Measurements from ENCODE around the gene GC.
"Not testable (repeated sequence)": the region's sequence is repeated elsewhere in the genome, so short reads cannot be mapped to it uniquely, and the experiment has no call there.

GC gene

DNA sequence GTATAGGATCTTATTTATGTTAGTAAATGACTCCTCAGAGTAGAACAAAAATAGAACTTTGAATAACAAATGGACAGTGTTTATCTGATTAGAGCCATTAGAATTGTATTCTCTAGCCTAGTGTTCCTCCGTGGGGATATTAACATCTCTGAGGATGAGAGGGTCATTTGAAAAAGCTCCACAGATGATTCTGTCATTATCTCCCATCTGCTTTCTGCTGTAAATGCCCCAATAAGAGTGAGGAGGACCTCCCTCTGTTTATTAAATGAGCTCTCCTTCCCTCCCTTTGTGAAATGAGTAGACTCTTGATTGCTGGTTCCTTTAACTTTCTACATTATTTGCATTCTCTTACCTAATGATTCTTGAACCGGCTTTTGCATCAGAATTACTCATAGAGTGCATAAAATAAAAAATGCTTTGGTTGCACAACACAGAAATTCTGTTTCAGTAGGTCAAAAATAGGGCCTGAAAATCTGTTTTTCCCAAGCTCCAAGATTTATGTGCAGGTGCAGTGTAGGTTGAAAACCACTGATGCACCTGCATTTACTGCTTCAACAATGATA is 18.0 kb downstream of the GC start:
- DNase-seq, result no peak

DNA sequence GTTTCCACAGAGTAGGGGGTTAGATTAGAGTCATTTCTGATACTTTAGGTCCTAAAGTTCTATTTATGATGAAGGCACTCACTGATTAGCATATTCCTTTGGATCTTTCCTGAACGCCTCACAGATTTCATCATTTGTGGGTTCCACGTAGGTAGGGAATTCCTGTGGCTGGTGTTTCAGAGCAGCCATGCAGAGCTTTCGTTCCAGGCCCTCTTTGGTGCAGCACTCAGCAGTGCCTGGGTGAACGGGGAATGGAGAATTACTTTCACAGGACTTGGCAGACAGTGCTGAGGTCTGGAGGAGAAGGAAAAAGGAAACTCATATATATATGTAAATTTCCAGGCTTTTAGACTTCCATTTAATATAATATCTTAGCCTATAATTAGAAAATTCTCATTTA is 18.5 kb downstream of the GC start:
- no peak for DNase-seq

DNA sequence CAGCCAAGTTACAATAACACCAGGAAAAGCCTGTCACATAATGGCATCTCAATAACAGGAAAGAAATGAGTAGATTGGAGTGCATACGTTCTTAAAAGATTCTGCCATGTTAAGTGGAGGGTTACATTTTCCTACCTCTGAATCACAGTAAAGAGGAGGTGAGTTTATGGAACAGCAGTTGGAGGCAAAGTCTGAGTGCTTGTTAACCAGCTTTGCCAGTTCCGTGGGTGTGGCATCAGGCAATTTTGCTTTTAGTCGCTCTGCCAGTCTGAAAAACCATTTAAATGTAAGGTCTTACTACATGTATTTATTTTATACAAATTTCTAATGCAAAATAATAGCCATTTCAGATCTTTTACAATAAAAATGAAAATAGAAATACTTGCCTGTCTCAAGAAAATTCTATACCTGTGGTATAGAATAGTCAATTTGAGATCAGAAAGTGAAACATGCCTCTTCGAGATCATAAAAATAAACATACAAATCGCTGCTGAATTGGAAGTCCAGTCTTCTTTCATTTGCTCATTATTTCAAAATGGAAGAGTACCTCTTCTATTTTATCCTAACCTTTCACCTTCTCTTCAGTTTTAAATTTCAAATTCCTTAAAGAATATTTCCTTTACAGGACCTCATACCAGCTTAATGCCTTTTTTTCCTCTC is 31.4 kb downstream of the GC start:
- DNase-seq, result no peak

DNA sequence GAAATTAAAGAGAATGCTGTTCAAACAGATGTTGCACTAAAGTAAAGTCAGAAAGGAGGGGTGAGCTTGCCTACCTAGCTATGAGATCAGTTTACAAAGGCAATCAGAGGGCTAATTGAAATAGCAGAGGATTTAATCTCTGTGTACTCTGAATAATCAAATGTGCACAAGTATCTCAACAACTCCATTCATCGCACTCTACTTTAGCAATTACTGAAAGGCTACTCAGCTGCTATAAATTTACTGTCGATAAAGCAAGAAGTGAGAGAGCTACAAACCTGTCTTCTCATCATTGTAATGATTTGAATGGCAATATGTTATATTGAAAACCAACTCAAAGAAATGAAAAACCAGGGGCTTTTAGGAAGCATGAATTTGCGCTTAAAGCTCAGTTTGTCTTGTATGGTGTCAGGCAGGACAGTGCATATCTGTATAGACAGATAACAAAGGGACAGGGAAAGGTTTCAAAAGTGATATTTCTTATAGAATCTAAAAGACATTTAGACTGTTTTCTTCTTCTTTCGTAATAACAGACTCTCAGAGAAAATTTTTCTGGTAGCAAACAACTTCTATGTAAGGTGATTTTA is 34.8 kb downstream of the GC start:
- no peak for DNase-seq

DNA sequence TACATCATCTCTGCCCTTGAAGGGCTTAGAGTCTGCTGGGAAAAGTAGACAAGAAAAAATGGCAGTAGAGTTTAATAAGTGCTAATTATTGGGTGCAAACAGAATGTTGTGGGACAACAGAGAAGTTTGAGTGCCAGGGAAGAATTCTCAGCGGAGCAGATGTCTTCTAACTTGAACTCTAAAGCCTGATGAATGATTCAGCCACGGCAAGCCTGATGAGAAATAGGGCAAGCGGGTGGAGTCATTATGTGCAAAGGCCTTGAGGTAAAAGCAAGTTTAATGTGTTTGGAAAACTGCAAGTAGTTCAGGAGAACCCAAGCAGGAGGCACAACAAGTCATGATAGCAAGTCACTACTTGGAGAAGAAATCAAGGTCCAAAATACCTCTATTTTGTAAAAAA is 37.5 kb downstream of the GC start:
- DNase-seq, result no peak

DNA sequence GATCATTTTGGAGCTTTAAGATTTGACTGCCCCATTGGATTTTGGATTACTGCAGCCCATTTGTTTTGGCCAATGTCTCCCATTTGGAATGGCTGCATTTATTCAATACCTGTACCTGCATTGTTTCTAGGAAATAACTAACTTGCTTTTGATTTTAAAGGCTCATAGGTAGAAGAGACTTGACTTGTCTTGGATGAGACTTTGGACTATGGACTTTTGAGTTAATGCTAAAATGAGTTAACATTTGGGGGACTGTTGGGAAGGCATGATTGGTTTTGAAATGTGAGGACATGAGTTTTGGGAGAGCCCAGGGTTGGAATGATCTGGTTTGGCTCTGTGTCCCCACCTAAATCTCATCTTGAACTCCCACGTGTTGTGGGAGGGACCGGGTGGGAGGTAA is 45.1 kb downstream of the GC start:
- DNase-seq, result not testable (repeated sequence)

DNA sequence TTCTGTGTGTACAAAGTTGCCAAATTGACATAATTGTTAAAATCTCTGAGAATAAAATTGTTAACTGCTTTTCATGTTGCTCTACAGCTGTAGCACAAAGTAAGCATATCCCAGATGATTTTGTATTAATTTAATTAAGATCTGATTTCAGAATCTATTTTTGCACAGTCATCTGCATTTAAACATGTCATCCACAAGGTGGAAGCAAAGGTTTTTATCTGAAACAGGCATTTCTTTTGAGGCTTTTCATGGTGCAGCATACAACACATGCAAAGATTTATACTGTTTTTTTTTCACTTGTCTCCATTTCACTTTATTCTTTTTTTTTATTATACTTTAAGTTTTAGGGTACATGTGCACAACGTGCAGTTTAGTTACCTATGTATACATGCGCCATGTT is 51.2 kb downstream of the GC start:
- peak in 1 of 2 experiments; percentile 2 for DNase-seq

DNA sequence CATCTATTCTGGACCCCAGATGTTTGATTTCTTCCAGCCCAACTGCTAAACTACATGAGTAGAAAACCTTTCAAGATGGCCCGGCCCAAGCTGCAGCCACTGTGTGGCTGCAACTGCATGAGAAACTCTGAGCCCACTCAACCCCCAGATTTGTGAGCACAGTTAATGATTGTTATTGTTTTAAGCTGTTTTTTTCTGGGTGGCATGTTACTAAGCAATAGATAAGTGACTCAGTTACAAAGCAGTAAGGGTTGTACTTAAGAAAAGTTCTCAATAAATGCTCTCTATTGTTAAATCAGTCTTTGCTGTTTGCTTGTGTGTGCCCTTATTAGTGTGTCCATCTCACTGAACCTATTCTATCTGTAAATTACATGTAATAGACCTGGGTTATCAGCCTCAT is 51.8 kb downstream of the GC start:
- no peak for DNase-seq

DNA sequence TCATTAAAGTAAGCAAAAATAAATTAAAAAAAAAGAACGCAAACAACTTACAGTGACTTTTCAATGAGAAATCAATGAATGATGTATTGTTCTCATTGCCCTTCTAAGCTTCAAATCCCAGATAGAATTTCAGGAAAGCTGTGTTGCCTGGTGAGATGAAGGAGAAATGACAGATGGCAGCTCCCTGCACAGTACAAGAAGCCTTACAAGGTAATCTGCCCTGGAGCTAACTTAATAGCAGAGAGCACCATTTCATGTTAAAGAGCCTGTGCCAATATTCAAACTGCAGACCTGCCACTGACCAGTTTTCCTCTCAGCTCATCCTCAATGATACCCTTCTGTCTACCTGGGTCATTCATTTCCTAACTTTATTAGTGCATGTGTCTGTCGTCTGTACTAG is 54.0 kb downstream of the GC start:
- no peak for DNase-seq

DNA sequence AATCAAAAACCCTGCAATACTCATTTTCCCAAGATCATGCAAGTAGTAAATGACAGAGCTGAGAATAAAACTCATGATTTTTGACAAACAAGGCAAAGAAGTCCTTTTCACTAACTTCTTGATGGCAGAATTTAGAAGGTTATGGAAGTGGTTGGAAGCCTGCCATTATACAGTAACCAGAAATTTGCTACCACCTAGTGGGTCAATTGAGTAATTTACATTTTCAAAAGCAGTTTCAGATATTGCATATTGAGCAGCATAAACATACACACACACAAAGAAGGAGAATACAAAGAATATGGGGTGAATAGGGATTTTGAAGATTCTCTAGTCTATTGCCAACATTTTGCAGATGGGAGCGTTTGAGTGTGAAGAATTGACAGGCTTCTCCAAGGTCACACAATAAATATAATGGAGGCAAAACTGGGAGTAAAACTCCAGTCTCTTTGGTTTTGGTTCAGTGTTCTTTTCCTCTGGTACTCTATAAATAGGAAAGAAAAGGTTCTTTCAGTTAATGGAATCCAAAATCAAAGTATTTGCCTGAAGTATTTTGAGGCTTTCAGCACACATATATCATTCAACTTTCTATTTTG is 70.2 kb downstream of the GC start:
- peak; percentile 24 to 28 for DNase-seq

DNA sequence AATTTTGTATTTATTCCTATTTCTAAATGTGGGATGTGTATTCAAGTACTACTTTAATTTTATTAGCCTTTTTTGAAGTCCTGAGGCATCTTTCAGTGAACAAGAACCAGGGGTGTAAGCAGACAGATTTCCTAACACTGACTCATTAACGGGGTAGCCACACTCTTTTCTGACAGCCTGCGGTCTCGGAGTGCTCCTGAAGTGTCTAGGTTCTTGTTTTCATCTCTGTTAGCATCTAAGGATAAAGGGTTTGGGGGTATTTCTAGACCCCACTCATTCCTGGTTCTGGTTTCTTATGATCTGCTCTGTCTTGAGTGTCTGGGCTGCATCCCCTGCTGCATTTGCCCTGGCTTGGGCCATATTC is 71.9 kb downstream of the GC start:
- no peak for DNase-seq

DNA sequence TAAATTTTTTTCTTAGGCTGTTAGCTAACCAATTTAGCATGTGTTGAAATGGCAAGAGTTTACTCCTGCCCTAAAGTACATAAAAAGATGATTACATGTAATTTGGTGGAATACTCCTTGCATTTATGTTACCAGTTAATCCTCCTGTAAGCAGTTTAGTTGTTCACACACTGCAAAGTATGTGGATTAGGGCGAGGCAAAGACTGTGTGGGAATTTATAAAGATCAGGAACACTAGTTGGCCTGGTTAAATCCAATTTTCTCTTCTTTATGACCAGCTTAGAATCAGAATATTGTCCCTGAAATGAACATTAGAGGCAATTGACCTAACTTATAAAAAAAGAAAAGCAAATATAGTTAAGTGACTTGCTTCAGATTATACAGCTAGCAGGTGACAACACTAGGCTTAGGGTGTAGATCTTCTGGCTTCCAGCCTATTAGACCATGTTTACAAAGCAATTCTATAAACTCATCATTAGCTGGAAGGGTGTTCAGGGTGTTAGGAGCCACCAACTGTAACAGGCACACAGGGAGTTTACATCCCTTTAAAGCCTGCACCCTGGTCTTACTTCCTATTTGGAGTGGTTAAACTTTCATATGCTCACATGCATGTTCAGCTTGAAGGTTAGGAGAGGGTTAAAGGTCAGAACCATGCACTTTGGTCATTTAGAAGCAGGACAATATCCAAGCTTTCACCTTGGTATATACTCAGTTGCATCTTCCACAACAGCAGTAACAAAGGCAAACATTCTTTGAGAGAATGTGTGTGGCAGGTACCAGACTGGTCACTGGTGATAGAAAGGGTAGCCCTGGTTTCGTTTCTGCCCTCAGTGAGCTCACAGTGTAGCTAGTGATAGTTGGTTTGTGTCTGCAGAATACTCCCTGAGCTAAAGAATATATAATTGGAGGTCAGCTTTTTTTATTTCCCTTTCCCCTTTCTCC is 72.6 kb downstream of the GC start:
- no peak for DNase-seq

DNA sequence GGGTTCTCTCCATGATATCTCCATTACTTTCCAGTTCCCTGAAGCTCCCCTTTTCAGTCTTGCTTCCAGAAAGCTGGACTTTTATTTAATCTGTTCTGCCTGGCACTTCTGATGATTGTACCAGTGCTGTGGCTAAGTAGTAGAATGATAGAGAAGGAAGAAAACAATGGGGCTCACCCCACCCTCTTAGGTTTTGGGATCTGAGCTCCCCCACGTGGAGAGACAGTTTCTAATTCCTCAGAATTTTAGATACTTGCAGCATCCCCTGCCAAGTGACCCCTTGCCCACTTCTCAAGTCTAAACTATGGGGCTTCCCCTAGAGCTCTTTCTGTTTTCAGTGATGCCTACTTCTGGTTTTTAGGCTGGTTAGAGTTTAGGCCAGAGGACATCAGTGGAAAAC is 73.9 kb downstream of the GC start:
- no peak for DNase-seq

DNA sequence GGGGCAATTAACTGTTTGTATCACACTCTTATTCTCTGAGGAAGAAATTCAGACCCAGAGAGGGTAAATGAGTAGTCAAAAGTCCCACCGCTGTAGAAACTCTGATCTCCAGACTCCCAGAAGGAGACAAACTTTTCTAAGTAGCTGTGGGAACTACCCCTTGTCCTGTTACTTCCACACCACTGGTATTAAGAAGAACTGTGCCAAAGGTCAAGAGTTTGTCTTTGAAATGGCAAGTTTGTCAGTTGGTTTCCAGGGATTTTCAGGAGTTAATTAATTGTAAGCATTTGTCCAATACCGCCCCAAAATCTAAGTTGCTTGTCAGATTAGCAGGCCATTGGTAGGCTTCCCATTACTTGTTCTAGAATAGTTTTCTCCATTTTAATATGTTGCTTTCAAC is 85.7 kb downstream of the GC start:
- no peak for DNase-seq

DNA sequence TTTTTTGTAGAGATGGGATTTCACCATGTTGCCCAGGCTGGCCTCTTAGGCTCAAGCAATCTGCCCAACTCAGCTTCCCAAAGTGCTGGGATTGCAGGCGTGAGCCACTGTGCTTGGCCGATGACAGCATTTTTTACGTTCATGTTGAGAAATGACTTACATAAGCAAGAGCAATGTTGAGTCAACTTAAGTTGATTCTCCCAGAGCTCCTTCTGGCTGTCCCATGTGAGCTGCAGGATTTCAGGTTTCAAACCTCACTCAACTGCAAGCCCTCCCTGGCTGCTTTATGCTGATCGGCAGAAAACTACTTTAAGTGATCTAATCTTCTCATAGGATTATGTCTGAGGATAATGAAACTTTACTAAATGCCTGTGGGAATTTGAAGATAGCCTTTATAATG is 86.8 kb downstream of the GC start:
- DNase-seq, result no peak

DNA sequence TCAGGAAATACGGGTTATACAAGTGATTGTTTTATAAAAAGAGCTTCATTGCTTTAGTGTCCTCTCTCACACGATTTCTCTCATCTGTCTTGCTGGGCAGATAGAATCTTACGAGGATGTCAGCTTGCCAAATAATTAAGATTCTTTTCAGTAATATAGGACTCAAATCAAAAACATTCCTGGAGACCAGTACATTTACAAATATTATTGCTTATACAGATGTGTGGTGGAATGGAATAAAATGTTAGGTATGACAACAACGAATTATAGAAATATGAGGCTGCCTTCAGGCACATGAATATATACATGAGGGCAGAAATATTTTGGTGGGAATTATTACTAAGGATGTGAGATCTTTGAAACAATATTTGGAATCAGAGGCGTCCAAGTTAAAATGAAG is 88.9 kb downstream of the GC start:
- DNase-seq, result no peak

DNA sequence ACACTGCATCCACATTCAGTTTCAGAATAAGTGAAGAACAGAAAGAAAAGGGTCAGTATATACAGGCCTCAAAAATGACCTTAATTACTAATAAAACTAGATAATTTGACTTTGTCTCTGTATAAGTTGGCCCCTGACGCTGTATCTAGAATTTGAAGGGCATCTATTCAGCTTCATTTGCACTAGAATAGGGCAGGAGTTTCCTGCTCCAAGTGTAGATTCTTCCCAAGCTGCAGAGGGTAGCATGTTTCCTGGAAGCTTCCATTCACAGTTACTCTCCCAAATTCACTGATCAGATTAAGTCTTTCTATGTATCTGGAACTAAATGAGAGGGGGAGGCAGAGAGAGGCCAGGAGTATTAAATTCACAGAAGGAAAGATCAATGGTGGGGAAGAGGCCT is 90.9 kb downstream of the GC start:
- DNase-seq, result no peak

DNA sequence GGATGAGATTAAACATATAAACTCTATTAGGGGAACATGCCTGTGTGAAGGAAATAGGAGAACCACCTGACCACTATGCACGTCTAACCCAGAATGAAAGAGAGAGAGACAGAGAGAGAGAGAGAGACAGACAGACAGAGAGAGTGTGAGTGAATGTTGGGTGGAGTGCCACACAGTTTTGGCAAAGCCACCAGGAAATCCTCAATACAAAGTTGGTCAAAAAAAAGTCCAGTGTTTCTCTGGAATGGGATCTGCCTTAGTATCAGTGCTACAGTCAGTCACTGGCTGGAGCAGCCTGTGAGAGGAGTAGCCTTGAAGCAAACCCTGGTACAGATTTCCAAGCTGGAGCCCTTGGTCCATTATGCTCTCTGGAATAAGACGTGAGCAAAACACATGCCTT is 91.7 kb downstream of the GC start:
- no peak for DNase-seq

All from AML-193 (cell line).